Endodermal cell (in vitro differentiated cells): ENCODE data around the gene UPK3BL1. TPM values are rescaled to one million over a fixed set of nuclear protein-coding genes. Genes with fewer than 3 reads are reported as not detected.

Experiments used
- total RNA-seq, 2 donors: library from RNA; stranded (reverse); fragmentation: NEBNext Ultra II Directional in 1 of 2; extraction: Animal tissue kit (Norgen Biotek cat#: 25700) in 1 of 2; gene quantifications; 2 replicates in 1 of 2; 3 replicates in 1 of 2; pipeline ENCODE4 v1.2.1, GENCODE V29; 2021

The UPK3BL1 gene
- total RNA-seq, 2 donors from 2014 or later, result 16.8 to 18.7 TPM

Other genes with a start within 250 kb of the UPK3BL1 start
- 10 to 100 TPM; 30.3 to 35.0 TPM for gene PRKRIP1, start 246.4 kb downstream of the UPK3BL1 start, total RNA-seq
- gene ORAI2, start 209.2 kb downstream of the UPK3BL1 start, total RNA-seq, result 10 to 100 TPM; 24.3 to 26.1 TPM
- gene ALKBH4, start 177.9 kb downstream of the UPK3BL1 start, total RNA-seq, result 10 to 100 TPM; 16.2 to 17.2 TPM
- gene LRWD1, start 177.8 kb downstream of the UPK3BL1 start, total RNA-seq, result 10 to 100 TPM; 30.9 to 43.5 TPM
- 10 to 100 TPM; 48.6 to 59.0 TPM for gene POLR2J, start 163.9 kb downstream of the UPK3BL1 start, total RNA-seq
- gene RASA4B, start 125.0 kb downstream of the UPK3BL1 start, total RNA-seq, result 10 to 100 TPM in 1 of 2 donors, 1 to 10 TPM in 1; 3.5 to 11.5 TPM
- gene UPK3BL2, start 99.1 kb downstream of the UPK3BL1 start, total RNA-seq, result 10 to 100 TPM in 1 of 2 donors, 1 to 10 TPM in 1; 9.8 to 25.5 TPM
- gene SPDYE2, start 91.6 kb downstream of the UPK3BL1 start, total RNA-seq, result not detected
- 10 to 100 TPM; 24.9 to 42.9 TPM for gene POLR2J3, start 70.2 kb downstream of the UPK3BL1 start, total RNA-seq
- gene RASA4, start 26.0 kb downstream of the UPK3BL1 start, total RNA-seq, result 10 to 100 TPM; 10.9 to 44.0 TPM
- gene SPDYE2B, start 7.5 kb upstream of the UPK3BL1 start, total RNA-seq, result not detected
- 10 to 100 TPM in 1 of 2 donors, 1 to 10 TPM in 1; 7.0 to 15.5 TPM for gene POLR2J2, start 28.9 kb upstream of the UPK3BL1 start, total RNA-seq
- 1 to 10 TPM; 5.6 to 7.8 TPM for gene FAM185A, start 106.2 kb upstream of the UPK3BL1 start, total RNA-seq